IMR-90 (cell line): Measurements from ENCODE around the gene ALK. TPM values are rescaled to one million over a fixed set of nuclear protein-coding genes. Genes with fewer than 3 reads are reported as not detected.

ENCODE experiments used
- ATAC-seq: fragments of 200-7000 bp; cut with Tn5 transposase; 2 replicates; pipeline ENCODE4 v1.9.1; 2020; ENCODE audit warnings: low read depth, mild to moderate bottlenecking, moderate library complexity
- BruUV-seq: library from RNA; stranded (reverse); fragments of 400-500 nt; replicated peaks from 2 replicates; lab custom pipeline; 2021; lab: Mats Ljungman, UMichigan
- CTCF ChIA-PET: fragments of 300-600 bp; formaldehyde crosslinking; extraction: SDS; loops from one replicate; lab custom pipeline; 2021; ENCODE audit warnings: antibody characterized with exemption; lab: Yijun Ruan, JAX
- POLR2A ChIA-PET: fragments of 300-600 bp; sonication (Branson Sonifier 250); formaldehyde crosslinking; loops from one replicate; lab custom pipeline; 2022; ENCODE audit warnings: antibody characterized with exemption; ENCODE audit not compliant: unreplicated experiment; lab: Charles Lee
- DNase-seq: peaks from one replicate; pipeline ENCODE4 v3.0.0; 2013
- H2AFZ ChIP-seq: replicated peaks from 2 replicates; pipeline ENCODE3; 2013; ENCODE audit warnings: low read length, mild to moderate bottlenecking; ENCODE audit not compliant: poor library complexity
- H2AK5ac ChIP-seq: 2 replicates; pipeline ENCODE4 v1.6.1; 2013; ENCODE audit warnings: low read depth, low read length, inconsistent platforms
- H2AK9ac ChIP-seq: replicated peaks from 2 replicates; pipeline ENCODE3; 2013; ENCODE audit warnings: mild to moderate bottlenecking, low read depth, low read length, moderate library complexity; ENCODE audit not compliant: poor library complexity
- H2BK120ac ChIP-seq: 2 replicates; pipeline ENCODE4 v1.6.1; 2013; ENCODE audit warnings: low read depth, low read length, inconsistent platforms
- H2BK15ac ChIP-seq: 3 replicates; pipeline ENCODE4 v1.6.1; 2013; ENCODE audit warnings: low read depth, low read length, inconsistent platforms
- H2BK20ac ChIP-seq: 2 replicates; pipeline ENCODE4 v1.6.1; 2013; ENCODE audit warnings: low read depth, mild to moderate bottlenecking, inconsistent platforms, low read length, moderate library complexity
- H2BK5ac ChIP-seq: 2 replicates; pipeline ENCODE4 v1.6.1; 2013; ENCODE audit warnings: mild to moderate bottlenecking, low read depth, low read length, inconsistent platforms; ENCODE audit not compliant: poor library complexity, severe bottlenecking
- H3K14ac ChIP-seq: replicated peaks from 2 replicates; pipeline ENCODE4 v1.6.1; 2013; ENCODE audit warnings: low read depth, low read length, inconsistent platforms
- H3K18ac ChIP-seq: 2 replicates; pipeline ENCODE4 v1.6.1; 2013; ENCODE audit warnings: low read depth, low read length, control low read depth
- H3K23ac ChIP-seq: 2 replicates; pipeline ENCODE4 v1.6.1; 2013; ENCODE audit warnings: low read depth, low read length, inconsistent platforms
- H3K27ac ChIP-seq: 2 replicates; pipeline ENCODE4 v1.5.1; 2013; ENCODE audit warnings: mild to moderate bottlenecking, control low read depth, low read length; ENCODE audit not compliant: insufficient read depth
- H3K27me3 ChIP-seq: 2 replicates; pipeline ENCODE4 v1.6.1; 2013; ENCODE audit warnings: low read length; ENCODE audit not compliant: control insufficient read depth, insufficient read depth
- H3K36me3 ChIP-seq: 2 replicates; pipeline ENCODE4 v1.6.1; 2013; ENCODE audit warnings: low read length, mixed read lengths; ENCODE audit not compliant: control insufficient read depth, insufficient read depth
- H3K4ac ChIP-seq: 2 replicates; pipeline ENCODE4 v1.6.1; 2013; ENCODE audit warnings: low read depth, low read length, inconsistent platforms
- H3K4me1 ChIP-seq: 2 replicates; pipeline ENCODE4 v1.6.1; 2013; ENCODE audit warnings: low read length, mixed read lengths; ENCODE audit not compliant: control insufficient read depth, insufficient read depth
- H3K4me2 ChIP-seq: 2 replicates; pipeline ENCODE4 v1.6.1; 2013; ENCODE audit warnings: low read depth, mild to moderate bottlenecking, control low read depth, low read length, moderate library complexity
- H3K4me3 ChIP-seq: 2 replicates; pipeline ENCODE4 v1.5.1; 2013; ENCODE audit warnings: low read depth, mild to moderate bottlenecking, control low read depth, low read length, moderate library complexity; ENCODE audit not compliant: insufficient read depth
- H3K56ac ChIP-seq: 2 replicates; pipeline ENCODE4 v1.6.1; 2013; ENCODE audit warnings: low read length, inconsistent platforms; ENCODE audit not compliant: insufficient read depth; ENCODE audit errors: extremely low read depth
- H3K79me1 ChIP-seq, 2 experiments: 2 replicates each; pipeline ENCODE4 v1.6.1; 2013; ENCODE audit warnings: low read length in 2 of 2, inconsistent platforms in 1 of 2, low read depth in 1 of 2
- H3K9ac ChIP-seq: 2 replicates; pipeline ENCODE4 v1.6.1; 2013; ENCODE audit warnings: low read depth, low read length, control low read depth
- H3K9me1 ChIP-seq: 2 replicates; pipeline ENCODE4 v1.6.1; 2013; ENCODE audit warnings: low read length, inconsistent platforms; ENCODE audit not compliant: insufficient read depth
- H3K9me3 ChIP-seq: 2 replicates; pipeline ENCODE4 v1.6.1; 2013; ENCODE audit warnings: low read length; ENCODE audit not compliant: control insufficient read depth, insufficient read depth
- H4K20me1 ChIP-seq: 2 replicates; pipeline ENCODE4 v1.6.1; 2013; ENCODE audit warnings: low read length, inconsistent platforms; ENCODE audit not compliant: insufficient read depth
- H4K5ac ChIP-seq: 2 replicates; pipeline ENCODE4 v1.6.1; 2013; ENCODE audit warnings: mild to moderate bottlenecking, low read depth, low read length, control low read depth
- H4K8ac ChIP-seq, 2 experiments: 2 replicates each; pipeline ENCODE4 v1.6.1; 2013; ENCODE audit warnings: low read depth in 2 of 2, low read length in 2 of 2, control low read depth in 1 of 2, inconsistent platforms in 1 of 2
- H4K91ac ChIP-seq: 2 replicates; pipeline ENCODE4 v1.6.1; 2013; ENCODE audit warnings: low read depth, low read length, inconsistent platforms; ENCODE audit not compliant: insufficient read depth
- ELK1 ChIP-seq: fragments of 150-350 bp; IDR thresholded peaks from 2 replicates; pipeline ENCODE4 v1.6.1; 2016; ENCODE audit warnings: low read depth, mild to moderate bottlenecking, low read length, moderate library complexity, borderline replicate concordance
- MXI1 ChIP-seq: IDR thresholded peaks from 2 replicates; pipeline ENCODE4 v1.6.1; 2012; ENCODE audit warnings: low read depth, mild to moderate bottlenecking, low read length, moderate library complexity, borderline replicate concordance
- RCOR1 ChIP-seq: IDR thresholded peaks from 2 replicates; pipeline ENCODE4 v1.6.1; 2012; ENCODE audit warnings: mild to moderate bottlenecking, low read length, improper control_type of control experiment; ENCODE audit not compliant: insufficient replicate concordance
- SMC3 ChIP-seq: fragments of 150-350 bp; IDR thresholded peaks from 2 replicates; pipeline ENCODE4 v1.6.1; 2016; ENCODE audit warnings: low read depth, mild to moderate bottlenecking, antibody characterized with exemption, low read length, moderate library complexity
- USF2 ChIP-seq: fragments of 150-350 bp; IDR thresholded peaks from 2 replicates; pipeline ENCODE4 v1.6.1; 2017; ENCODE audit warnings: mild to moderate bottlenecking, antibody characterized with exemption, low read length, low read depth
- WGBS, 2 experiments: methylation state at CpG; one replicate each; pipeline versions ENCODE4 v1.1.5 to v1.1.7; 2013; ENCODE audit warnings: missing lambda C conversion rate in 2 of 2; ENCODE audit not compliant: insufficient read length in 1 of 2; ENCODE audit errors: extremely low coverage in 2 of 2; 5-methylcytosine and 5-hydroxymethylcytosine counted together
- dilution Hi-C: fragments of 300-500 bp; cut with HindIII; formaldehyde crosslinking; loops from one replicate; pipeline ENCODE4 v1.14.3; 2018; ENCODE audit warnings: low sequenced_read_pairs; ENCODE audit not compliant: unreplicated experiment
- in situ Hi-C: fragments of 300-500 bp; cut with MboI; formaldehyde crosslinking; loops from 3 replicates; pipeline ENCODE4 v1.14.3; 2019; ENCODE audit warnings: low sequenced_read_pairs, inconsistent platforms, mixed read lengths
- intact Hi-C: fragments of 100-400 bp; cut with micrococcal nuclease; formaldehyde crosslinking; loops from 2 replicates; pipeline ENCODE4 v1.10.0; 2022
- polyA plus RNA-seq, 3 experiments: library from polyadenylated mRNA; depleted of rRNA; stranded (reverse); fragments of >200 nt; gene quantifications; 2 replicates each; pipeline ENCODE4 v1.2.3, GENCODE V29; 2012; ENCODE audit warnings: low replicate concordance in 1 of 3
- total RNA-seq: library from RNA; depleted of rRNA; stranded (reverse); fragments of >200 nt; gene quantifications from 2 replicates; pipeline ENCODE4 v1.2.3, GENCODE V29; 2012

ALK gene
- total and polyA plus RNA-seq, 2 of the 4 experiments (the other 2 are of a cell fraction): not detected

- Histone ChIP-seq H2BK5ac (no peak overlapping the region), H3K79me1 (no peaks in the 10 kb centered on the region), H3K27me3 (peaks cover 9% of the 10 kb centered on the region), H4K5ac (no peak overlapping the region), H2BK20ac (no peak overlapping the region), H3K9ac (no peak overlapping the region), H3K4me3 (no peak overlapping the region), H3K9me3 (no peaks in the 10 kb centered on the region), H3K4me1 (no peaks in the 10 kb centered on the region), H4K20me1 (no peaks in the 10 kb centered on the region), H2AK5ac (no peak overlapping the region), H3K9me1 (no peaks in the 10 kb centered on the region), H4K8ac (no peak overlapping the region), H2AFZ (no peak overlapping the region), H3K4ac (no peak overlapping the region), H3K36me3 (no peaks in the 10 kb centered on the region), H3K4me2 (no peak overlapping the region), H3K56ac (no peak overlapping the region), H3K27ac (no peak overlapping the region), H3K14ac (no peak overlapping the region), H3K18ac (no peak overlapping the region), H4K91ac (no peak overlapping the region), H2BK15ac (no peak overlapping the region), H2BK120ac (no peak overlapping the region), H2AK9ac (no peak overlapping the region), H3K23ac (no peak overlapping the region)
- DNase-seq (no peak), ATAC-seq (no peak)
- ChIA-PET POLR2A (interaction anchor here (0.5 kb wide), 1 partner anchor 119 kb away, joined by 3 read pairs; no protein-coding TSS in a partner anchor), CTCF (interaction anchor here (0.8 kb wide), 1 partner anchor 112 kb away, joined by 3 read pairs; no protein-coding TSS in a partner anchor)
- 50% methylated on average over 1 of the region's 2 CpGs; no CpG with 5 or more reads in 1 of the 2 experiments for WGBS, 2 experiments
- TF ChIP-seq RCOR1 (no peak), USF2 (no peak), ELK1 (no peak), SMC3 (no peak), MXI1 (no peak)
- dilution Hi-C loops (no loop called here), intact Hi-C loops (no loop called here), in situ Hi-C loops (no loop called here)
- no TSS peak for BruUV-seq
Observed at GRCh38 chr2:29821591-29821990, 99.8 kb downstream of the ALK start.
